Fibroblast of skin of right quadriceps (primary cell): ENCODE data around the gene IMPDH1.
A peak's percentile ranks its signal among the peaks of the same experiment; 100 is the strongest.

Source experiments
- DNase-seq: peaks from one replicate; pipeline ENCODE4 v3.0.0-alpha.2; 2013

IMPDH1 gene

DNA sequence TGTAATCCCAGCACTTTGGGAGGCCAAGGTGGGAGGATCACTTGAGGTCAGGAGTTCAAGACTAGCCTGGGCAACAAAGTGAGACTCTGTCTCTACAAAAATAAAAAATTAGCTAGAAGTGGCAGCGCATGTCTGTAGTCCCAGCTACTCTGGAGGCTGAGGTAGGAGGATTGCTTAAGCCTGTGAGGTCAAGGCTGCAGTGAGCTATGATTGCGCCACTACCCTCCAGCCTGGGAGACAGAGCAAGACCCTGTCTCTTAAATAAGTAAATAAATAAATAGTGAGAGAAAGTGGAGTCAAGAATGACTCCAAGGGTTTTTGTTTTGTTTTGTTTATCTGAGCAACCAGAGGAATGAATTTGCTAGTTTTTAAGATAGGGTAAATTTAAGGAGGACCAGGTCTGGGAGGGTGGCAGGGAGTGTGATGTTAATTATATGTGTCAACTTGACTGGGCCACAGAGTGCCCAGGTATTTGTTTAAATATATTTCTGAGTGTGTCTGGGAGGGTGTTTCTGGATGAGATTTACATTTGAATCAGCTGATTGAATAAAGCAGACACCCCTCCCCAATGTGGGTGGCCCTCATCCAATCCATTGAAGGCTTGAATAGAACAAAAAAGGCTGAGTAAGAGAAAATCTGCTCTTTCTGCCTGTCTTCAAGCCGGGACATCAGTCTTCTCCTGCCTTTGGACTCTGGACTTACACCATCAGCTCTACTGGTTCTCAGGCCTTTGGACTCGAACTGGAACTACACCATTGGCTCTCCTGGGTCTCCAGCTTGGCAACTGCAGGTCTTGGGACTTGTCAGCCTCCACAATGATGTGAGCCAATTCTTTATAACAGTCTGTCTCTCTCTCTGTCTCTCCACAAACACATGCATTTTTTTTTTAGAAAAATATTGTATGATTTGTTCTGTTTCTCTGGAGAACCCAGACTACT lies 23.5 kb downstream of the IMPDH1 start:
- DNase-seq = no peak

DNA sequence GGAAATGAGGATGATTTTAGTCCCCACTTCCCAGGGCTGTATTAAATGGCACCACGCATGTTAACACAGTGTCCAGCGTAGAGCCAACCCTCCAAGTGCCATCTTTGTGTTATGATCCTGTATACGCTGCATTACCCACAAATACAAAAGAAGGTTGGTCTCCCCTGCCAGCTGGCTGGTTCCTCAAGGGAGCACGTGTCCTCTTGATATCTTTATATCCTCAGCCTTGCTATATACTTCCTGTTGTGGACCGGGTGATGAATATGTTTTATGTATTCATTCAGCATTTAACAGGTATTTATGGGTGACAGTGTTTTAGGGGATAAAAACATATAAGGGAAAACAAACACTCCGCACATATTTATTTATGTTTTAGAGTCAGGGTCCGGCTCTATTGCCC lies 25.1 kb downstream of the IMPDH1 start:
- no peak for DNase-seq

DNA sequence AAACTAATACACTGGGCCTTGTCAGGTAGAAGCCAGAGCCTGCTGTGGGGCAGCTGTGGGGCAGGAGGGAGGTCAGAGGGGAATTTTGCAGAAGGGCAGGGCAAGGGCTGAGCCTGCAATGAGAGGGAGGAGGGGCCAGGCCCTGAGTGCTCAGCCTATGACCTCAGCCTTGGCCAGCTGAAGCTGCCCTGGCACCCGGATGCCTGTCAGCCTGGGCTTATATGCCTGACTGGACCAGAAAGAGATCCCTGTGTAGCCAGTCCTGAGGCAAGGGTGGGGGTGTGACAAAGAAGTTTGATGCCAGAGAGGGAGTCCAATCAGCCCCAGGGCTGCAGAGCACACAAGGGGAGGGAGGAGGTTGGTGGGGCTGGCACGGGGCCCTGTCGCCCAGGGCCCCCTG lies 26.0 kb downstream of the IMPDH1 start:
- DNase-seq = no peak

DNA sequence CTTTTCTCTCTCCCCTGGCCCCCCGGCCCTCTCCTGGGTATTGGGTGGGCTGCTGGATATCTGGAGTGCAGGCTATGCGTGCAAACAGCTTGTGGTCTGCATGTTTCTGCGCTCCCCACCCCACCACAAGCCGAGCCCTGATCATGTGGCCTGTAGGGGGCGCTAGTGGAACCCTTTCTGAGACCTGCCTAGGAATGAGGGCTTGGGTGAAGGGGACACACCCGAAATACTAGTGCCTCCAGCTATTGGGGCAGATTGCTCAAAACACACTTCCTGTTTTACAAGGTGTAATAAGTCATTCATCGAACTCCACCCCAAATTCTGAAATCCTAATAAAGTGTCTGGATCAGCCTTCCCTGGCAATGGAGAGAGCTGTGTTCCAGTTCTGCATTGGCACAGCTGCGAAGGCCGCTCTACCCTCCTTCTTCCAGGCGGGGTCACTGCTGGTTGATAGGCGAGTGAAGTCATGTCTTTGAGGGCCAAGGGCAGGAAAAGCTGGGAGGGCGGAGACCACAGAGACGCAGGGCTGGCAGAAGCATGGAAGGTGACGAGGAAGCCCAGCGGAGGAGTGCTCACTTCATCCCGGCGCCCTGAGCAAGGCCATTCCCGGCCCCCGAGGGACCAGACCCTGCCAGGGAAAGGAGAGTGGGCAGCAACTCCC lies 28.5 kb downstream of the IMPDH1 start:
- DNase-seq = no peak

DNA sequence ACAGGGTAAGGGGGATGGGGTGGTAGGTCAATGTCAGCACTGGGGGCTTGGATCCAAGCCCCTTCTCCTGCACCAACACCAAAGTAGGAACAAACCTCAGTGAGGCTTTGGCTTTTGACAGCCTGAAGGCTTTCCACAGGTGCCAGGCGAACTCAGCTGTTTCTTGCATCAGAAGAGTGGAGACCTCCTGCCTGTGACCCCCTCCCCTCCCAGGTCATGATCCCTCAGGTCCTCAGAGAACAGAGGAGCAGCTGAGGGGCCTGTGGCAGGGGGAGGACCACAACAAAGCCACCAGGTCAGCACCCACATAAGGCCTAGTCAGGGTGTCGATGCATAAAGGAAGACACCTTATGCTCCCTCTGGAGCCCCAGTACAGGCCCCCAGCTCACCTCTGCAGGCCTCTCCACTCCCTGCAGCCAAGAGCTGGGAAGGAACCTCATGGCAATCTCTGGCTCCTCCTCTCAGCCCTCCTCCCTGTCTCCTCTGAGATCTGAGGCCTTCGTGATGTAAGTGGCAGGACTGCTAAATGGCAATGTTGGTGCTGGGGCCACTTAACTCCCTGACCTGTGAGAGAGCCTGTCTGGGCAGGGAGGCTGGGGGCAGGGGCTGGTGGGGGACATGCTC lies 29.2 kb downstream of the IMPDH1 start:
- DNase-seq = no peak

DNA sequence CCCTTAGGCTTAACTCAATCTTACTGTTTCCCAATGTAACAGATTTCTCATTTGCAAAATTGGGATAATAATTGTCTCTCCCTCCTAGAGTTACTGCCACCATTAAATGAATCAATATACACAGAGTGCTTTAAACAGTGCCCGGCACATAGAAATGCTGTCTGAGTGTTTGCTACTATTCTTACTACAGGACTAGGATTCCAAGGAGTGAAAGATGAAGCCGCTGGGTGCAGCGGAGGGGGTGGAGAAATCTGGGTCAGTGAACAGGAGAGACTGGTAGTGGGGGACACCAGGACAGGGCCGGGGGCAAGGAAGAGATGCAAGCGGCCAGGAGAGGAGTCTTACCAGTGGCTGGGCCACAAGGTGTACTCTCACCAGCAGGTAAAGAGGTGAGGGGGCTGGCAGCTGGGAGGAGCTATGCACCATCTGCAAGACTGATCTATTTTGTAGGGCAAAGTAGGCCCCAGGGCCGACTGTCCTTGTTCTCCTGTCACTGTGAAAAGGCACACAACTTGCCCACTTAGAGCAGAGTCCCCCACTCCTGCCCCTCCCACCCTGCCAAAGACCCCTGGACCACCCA lies 29.8 kb downstream of the IMPDH1 start:
- no peak for DNase-seq

DNA sequence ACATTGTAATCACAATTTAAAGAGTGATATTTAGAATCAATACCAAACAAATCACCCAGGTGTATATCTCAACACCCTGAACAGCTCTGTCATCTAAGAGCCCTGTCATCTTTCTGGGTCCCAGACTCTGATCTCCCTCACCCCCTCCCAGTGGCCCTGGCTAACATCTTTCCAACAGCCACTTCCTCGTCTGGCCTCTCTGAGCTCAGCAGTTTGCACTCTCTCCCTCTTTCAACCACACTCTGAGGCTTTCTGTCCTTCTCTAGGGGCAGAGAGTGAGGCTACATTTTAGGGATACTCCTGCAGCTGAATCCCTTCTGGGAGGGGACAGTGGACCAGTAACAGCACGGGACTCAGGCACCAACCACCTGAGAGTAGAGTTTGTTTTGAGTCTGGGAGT lies 31.1 kb downstream of the IMPDH1 start:
- no peak for DNase-seq

DNA sequence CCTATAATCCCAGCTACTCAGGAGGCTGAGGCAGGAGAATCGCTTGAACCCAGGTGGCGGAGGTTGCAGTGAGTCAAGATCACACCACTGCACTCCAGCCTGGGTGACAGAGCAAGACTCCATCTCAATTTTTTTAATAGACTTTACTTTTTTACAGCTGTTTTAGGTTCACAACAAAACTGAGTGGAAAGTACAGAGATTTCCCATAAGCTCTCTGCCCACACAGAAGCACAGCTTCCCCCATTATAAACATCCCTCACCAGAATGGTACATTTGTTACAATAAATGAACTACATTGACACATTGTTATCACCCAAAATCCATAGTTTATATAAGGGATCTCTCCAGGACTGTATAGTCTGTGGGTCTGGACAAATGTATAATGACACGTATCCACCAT lies 33.7 kb downstream of the IMPDH1 start:
- no peak for DNase-seq

DNA sequence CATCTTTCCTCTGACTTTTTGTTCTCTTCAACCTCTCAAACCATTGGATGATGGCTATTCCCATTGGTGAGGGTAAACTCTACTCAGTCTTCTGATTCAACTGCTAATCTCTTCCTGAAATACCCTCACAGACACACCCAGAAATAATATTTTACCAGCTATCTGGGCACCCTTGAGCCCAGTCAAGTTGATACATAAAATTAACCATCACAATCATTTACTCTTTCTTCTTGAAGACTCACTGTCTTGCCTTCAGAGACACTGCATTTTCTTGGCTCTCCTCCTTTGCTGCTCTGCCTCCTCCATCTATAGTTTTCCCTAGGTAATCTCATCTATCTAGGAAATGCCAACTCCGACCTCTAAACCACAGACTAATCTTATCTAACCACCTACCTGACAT lies 35.7 kb downstream of the IMPDH1 start:
- no peak for DNase-seq

DNA sequence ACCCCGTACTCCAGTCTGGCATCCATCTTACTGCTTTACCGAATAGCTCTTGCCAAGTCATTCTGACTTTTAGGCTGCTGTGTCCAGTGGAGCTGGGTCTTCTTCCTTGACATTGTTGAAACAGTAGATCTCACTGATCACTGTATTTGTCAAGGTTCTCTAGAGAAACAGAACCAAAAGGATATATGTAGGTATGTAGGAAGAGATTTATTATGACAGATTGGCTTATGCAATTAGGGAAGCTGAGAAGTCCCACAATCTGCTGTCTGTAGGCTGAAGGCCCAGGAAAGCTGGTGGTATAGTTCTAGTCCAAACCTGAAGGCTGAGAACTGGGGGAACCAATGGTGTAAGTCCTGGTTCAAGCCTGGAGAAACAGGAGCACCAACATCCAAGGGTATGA lies 36.2 kb downstream of the IMPDH1 start:
- DNase-seq = no peak

DNA sequence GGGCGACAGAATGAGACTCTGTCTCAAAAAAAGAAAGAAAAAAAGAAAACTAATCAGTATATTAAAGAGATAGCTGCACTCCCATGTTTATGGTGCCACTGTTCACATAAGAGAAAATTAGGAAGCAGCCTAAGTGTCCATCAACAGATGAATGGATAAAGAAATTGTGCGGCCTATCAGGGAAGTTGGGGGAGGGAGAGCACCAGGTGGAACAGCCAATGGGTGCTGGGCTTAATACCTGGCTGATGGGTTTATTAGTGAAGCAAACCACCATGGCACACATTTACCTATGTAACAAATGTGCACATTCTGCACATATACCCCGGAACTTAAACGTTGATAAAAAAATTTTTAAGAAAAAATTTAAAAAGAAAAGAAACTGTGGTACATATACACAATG lies 39.3 kb downstream of the IMPDH1 start:
- no peak for DNase-seq

DNA sequence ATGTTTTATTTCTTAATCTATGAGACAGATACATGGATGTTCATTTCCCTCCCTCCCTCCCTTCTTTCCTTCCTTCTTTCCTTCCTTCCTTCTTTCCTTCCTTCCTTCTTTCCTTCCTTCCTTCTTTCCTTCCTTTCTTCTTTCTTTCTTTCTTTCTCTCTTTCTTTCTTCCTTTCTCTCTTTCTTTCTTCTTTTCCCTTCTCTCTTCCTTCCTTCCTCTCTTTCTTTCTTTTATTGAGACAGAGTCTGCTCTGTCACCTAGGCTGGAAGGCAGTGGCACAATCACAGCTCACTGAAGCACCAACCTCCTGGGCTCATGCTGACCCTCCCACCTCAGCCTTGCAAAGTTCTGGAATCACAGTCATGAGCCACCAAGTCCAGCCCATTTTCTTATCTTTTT lies 42.8 kb downstream of the IMPDH1 start:
- no peak for DNase-seq

DNA sequence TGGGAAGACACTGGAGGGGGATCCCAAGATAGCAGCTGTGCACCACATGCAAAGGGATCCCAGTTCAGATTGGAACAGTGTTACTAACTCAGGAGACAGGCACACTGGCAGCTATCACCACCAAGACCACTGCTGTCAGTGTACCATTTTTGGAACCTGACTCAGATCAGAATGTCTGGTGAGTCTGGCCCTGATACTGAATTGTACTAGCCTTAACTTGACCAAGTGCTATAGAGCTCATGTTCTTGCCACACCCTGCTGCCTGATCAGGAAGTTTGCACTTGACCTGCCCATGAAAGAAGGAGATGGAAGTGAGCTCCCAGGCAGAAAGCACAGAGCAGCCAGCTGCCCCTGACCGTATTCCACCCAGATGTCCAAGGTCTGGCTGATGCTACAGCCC lies 43.5 kb downstream of the IMPDH1 start:
- DNase-seq = no peak

DNA sequence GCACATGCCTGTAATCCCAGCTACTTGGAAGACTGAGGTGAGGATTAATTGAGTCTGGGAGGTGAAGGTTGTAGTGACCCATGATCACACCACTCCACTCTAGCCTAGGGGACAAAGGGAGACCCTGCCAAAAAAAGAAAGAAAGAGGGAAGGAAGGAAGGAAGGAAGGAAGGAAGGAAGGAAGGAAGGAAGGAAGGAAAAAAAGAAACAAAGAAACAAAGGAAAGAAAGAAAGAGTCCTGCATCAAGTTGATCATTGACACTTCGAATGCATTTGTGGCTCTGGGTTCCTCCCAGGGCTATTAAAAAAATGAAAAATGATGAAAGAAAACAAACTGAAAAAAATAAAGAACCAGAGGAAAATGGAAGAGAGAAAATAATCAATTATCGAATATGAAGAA lies 44.4 kb downstream of the IMPDH1 start:
- DNase-seq = no peak

DNA sequence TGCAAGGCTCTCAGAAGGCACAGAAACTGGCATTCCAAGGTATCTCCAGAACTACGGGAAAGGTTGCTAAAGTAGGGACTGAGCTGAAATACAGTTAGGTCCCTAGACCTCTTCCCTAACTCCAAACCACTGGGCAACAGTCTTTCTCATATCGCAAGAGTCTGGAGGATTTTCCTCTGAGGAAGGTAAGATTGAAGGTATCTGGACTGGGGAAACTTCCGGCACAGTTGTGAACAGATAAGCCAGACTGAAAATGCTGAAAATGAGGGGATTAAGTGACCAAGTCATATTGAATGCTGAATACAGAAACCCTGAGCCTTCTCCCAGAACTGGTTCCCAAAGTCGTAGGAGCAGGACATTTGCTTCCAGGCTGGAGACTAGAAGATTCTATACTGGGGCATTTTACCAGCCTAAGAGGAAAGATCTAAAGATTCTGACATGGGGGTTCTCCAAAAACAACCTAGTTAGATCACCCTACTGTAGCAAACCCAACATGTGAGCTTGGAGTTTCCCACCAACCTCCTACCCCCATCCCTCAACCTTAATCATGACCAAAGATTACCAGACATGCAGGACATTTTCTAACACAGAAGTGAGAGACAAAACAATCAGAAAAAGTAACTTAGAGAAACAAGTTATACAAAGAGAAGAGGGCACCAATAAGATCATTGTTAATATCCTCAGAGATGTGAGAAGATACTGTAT lies 45.5 kb downstream of the IMPDH1 start:
- no peak for DNase-seq

DNA sequence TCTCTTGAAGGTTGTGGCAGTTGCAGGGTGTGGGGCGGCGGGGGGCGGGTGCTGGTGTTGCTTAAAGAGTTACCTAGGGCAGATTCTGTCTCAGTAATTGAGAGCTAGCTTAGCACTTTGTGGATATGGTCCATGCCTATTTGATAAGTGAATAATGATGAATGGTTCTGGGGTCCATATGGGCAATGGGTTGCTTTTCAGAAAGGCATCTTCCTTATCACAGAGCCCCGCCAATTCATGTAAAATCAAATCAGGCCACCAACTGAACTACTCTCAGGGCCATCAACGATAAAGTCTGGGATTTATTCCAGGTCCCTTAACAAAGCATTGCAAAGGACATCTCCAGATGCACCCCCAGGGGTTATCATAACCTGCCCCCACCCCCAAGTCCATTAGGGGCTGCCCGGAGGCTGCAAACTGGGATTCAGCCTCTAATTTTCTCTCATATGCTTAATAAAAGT lies 46.5 kb downstream of the IMPDH1 start:
- no peak for DNase-seq

DNA sequence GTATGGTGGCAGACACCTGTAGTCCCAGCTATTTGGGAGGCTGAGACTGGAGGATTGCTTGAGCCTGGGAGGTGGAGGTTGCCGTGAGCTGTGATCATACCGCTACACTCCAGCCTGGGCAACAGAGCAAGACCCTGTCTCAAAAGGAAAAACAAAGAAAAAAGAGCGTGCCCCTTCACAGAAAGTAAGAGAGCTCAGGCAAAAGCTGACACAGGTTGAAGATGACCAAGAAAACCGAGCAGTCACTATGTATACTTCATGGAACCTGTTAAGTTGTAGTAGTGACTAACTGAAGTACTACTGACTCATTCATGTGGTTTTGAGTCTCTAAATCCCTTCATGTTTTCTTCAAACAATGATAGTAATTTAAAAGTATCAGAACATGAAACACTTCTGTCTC lies 47.1 kb downstream of the IMPDH1 start:
- DNase-seq = peak; percentile 27

DNA sequence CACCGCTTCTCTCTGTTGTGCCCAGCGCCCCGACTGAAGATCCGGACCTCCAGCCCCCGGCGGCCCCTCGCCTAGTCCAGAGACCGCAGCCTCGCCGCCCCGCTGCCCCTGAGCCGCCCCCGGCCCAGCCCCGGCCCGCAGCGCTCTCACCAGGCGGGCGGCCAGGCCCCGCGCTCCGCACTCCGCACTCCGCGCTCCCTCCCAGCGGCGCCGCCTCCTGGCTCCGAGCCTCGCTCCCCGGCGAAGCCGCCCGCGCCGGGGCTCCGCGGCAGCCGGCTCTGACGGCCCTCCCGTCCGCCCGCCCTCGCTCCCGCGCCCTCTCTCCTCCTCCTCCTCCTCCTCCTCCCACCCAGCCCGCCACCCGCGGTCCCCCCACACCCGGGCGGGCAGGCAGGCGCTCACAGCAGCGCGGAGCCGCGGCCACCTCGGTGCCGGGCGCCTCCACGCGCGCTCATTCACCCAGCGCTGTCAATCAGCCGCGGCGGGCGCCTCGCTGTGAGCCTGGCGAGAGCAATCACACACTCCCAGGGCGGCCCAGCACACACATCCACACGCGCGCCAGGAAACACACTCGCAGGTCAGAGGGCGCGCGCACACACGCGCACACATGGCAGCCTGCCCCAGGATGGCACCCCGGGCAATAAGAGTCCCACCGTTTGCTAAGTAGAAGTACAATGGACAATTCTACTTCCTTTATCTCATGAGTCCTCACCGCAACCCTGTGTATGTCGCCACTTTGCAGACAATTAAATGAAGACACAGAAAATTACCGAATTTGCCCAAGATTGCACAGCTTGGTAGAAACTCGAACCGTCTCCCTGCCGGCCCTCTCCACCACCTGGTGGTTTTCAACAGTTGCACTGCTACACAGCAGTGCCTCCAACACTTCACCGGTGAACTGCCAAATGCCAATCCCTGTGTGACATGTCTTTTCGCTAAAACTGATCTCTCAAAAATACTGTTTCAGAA lies 48.1 kb downstream of the IMPDH1 start, which contains the start of gene PRRT4:
Gene PRRT4 (minus strand): TSS at position 280 of the 969 bp plus-strand sequence.
- no peak for DNase-seq

DNA sequence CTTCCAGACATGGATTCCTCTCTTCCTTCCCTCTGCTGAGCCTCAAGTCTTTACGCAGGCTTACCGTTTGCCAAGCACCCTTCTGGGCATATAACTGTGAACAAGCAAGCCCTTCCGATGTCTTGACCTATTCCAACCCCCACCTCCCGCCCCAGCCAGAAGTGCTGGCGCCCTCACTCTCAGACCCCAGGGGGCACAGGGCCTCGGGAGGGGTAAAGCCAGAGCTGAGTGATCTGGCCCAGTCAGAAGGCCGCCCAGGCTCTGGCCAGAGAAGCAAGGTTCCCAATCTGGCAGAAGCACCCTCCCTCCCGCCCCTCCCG lies 49.5 kb downstream of the IMPDH1 start:
- DNase-seq = no peak

DNA sequence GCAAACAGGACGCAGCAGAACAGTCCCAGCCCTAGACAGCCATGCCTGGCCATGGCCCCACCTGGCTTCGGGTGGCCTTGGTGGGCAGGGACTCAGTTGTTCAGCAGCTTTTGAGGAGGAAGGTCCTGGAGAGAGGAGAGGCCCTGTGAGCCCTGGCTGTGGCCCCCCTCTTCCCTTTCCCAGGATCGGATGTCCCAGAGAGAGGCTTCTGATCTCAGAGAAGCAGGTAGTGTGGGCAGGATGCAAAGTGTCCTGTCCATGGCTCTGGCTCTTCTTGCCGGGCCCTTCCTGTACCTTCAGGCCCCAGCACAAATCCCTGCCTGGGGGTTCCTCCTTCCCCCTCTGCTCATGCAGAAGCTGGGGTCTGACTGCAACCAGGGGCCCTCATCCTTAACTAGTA lies 49.8 kb downstream of the IMPDH1 start:
- DNase-seq = no peak

DNA sequence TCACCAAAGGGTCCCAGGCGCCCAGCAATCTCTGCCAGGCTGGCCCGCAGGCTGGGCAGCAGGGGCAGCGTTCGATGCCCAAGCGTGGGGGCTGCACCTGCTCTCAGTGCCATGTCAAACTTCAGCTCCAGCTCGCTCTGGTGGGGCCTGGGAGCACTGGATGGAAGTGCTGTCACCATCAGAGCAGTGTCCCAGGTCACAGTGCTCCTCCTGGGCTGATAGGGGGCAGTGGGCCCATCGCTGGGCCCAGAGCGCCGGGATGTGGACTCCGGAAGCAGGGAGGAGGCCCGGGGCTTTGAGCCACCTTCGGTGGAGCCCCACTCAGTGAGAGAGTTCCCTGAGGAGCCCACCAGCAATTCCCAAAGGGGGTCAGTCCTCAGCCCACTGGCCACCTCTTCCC lies 50.4 kb downstream of the IMPDH1 start:
- no peak for DNase-seq

DNA sequence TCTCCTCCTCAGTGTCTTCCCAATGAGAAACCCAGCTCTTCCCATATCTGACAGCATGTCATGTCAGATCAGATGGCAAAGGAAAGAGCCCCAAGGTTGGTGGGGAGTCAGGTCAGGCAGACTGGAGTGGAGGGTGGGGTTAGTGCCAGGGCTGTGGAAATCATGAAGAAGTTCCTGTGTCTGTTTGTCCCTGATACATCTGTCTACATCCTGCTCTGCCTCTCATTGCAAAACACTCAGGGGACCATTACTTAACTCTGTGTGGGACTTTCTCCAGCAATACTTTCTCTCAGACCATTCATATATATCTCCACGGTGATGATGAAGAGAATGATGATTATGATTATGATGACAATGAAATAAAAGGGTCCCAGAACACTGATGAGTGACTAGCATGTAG lies 51.5 kb downstream of the IMPDH1 start:
- DNase-seq = no peak
